Stimulated activated CD4-positive, alpha-beta T cell treated with anti-CD3 and anti-CD28 coated beads, Interleukin-1b, Interleukin-23, amount 100 ng/mL, for 24 hours (primary cell): ENCODE results near the gene ARL5B.

Source experiments
- DNase-seq, 4 experiments: peaks; one replicate each; pipeline ENCODE4 v3.0.0-alpha.2; 2020; ENCODE audit warnings: low read depth in 4 of 4, low spot score in 1 of 4

The ARL5B gene

GRCh38 chr10:18699849-18700840 is 40.9 kb downstream of the ARL5B start:
- DNase-seq = no peak

GRCh38 chr10:18703521-18703920 is 44.3 kb downstream of the ARL5B start:
- DNase-seq = no peak

- no peak for DNase-seq
These were observed 51.0 kb downstream of the ARL5B start for GRCh38 chr10:18710201-18710653.

GRCh38 chr10:18713077-18713476 is 53.8 kb downstream of the ARL5B start:
- DNase-seq = no peak

GRCh38 chr10:18718991-18719390 is 59.8 kb downstream of the ARL5B start:
- DNase-seq = no peak

- no peak for DNase-seq
These were observed 60.6 kb downstream of the ARL5B start for GRCh38 chr10:18719811-18720210.

GRCh38 chr10:18721067-18721466 is 61.8 kb downstream of the ARL5B start:
- no peak for DNase-seq

GRCh38 chr10:18723801-18724200 is 64.6 kb downstream of the ARL5B start:
- no peak for DNase-seq
